ENCODE data around the gene DMD. TPM values are rescaled to one million over a fixed set of nuclear protein-coding genes. Genes with fewer than 3 reads are reported as not detected.

Gene DMD
- polyA plus RNA-seq, 1 donor from 2014 or later, result 21.6 TPM

- Histone ChIP-seq H3K4me3 (ENCODE audit: low read length) (no peak overlapping the region), H3K9ac (ENCODE audit: low read length) (no peak overlapping the region), H3K9me3 (ENCODE audit: low read length) (no peaks in the 10 kb centered on the region), H4K20me1 (ENCODE audit: insufficient read depth) (no peaks in the 10 kb centered on the region), H2AFZ (ENCODE audit: low read depth, low read length) (no peak overlapping the region), H3K36me3 (ENCODE audit: insufficient read depth, low read length) (no peaks in the 10 kb centered on the region), H3F3A (ENCODE audit: insufficient read depth, low read length, poor library complexity, severe bottlenecking) (no peaks in the 10 kb centered on the region), H3K4me2 (ENCODE audit: low read length) (no peak overlapping the region), H3K27ac (ENCODE audit: low read length) (no peak overlapping the region), H3K79me2 (replicated peaks; ENCODE audit: insufficient read depth, low read length) (no peaks in the 10 kb centered on the region), H3K27me3 (ENCODE audit: insufficient read depth, low read depth, low read length) (no peaks in the 10 kb centered on the region), H3K9me2 (ENCODE audit: insufficient read depth, low read length) (no peaks in the 10 kb centered on the region)
- no peak for TF ChIP-seq TAF1 (IDR thresholded peaks at IDR 0.05; ENCODE audit: low read depth)
- TF ChIP-seq MXI1 (conservative IDR thresholded peaks at IDR 0.05; ENCODE audit: poor library complexity, severe bottlenecking), result no peak
- TF ChIP-seq EP300 (conservative IDR thresholded peaks at IDR 0.05; ENCODE audit: poor library complexity, severe bottlenecking), result no peak
- TF ChIP-seq SMC3 (conservative IDR thresholded peaks at IDR 0.05; ENCODE audit: poor library complexity), result no peak
- no peak for TF ChIP-seq CTCF (IDR thresholded peaks at IDR 0.05; ENCODE audit: poor library complexity, severe bottlenecking)
- no peak for TF ChIP-seq RAD21 (conservative IDR thresholded peaks at IDR 0.05)
- no peak for TF ChIP-seq REST (IDR thresholded peaks at IDR 0.05; ENCODE audit: borderline replicate concordance)
- TF ChIP-seq EZH2 (IDR thresholded peaks at IDR 0.05; ENCODE audit: borderline replicate concordance, insufficient read depth, low read length, poor library complexity, severe bottlenecking), result no peak
- TF ChIP-seq POLR2AphosphoS5 (IDR thresholded peaks at IDR 0.05), result no peak
Measured at GRCh38 chrX:32798990-32799389, 412.4 kb downstream of the DMD start.

- no peaks in the 10 kb centered on the region for H3K27me3 ChIP-seq (ENCODE audit: insufficient read depth, low read depth, low read length)
- no peak overlapping the region for H3K9ac ChIP-seq (ENCODE audit: low read length)
- no peaks in the 10 kb centered on the region for H3K79me2 ChIP-seq (replicated peaks; ENCODE audit: insufficient read depth, low read length)
- no peaks in the 10 kb centered on the region for H3F3A ChIP-seq (ENCODE audit: insufficient read depth, low read length, poor library complexity, severe bottlenecking)
- H3K27ac ChIP-seq (ENCODE audit: low read length), result no peak overlapping the region
- no peak overlapping the region for H2AFZ ChIP-seq (ENCODE audit: low read depth, low read length)
- H3K9me3 ChIP-seq (ENCODE audit: low read length), result no peaks in the 10 kb centered on the region
- H3K4me3 ChIP-seq (ENCODE audit: low read length), result no peak overlapping the region
- TF ChIP-seq TAF1 (IDR thresholded peaks at IDR 0.05; ENCODE audit: low read depth), result no peak
- TF ChIP-seq CTCF (IDR thresholded peaks at IDR 0.05; ENCODE audit: poor library complexity, severe bottlenecking), result no peak
- TF ChIP-seq SMC3 (conservative IDR thresholded peaks at IDR 0.05; ENCODE audit: poor library complexity), result no peak
- no peak for TF ChIP-seq MXI1 (conservative IDR thresholded peaks at IDR 0.05; ENCODE audit: poor library complexity, severe bottlenecking)
- TF ChIP-seq POLR2AphosphoS5 (IDR thresholded peaks at IDR 0.05), result no peak
- TF ChIP-seq EP300 (conservative IDR thresholded peaks at IDR 0.05; ENCODE audit: poor library complexity, severe bottlenecking), result no peak
- TF ChIP-seq REST (IDR thresholded peaks at IDR 0.05; ENCODE audit: borderline replicate concordance), result no peak
- TF ChIP-seq EZH2 (IDR thresholded peaks at IDR 0.05; ENCODE audit: borderline replicate concordance, insufficient read depth, low read length, poor library complexity, severe bottlenecking), result no peak
- TF ChIP-seq RAD21 (conservative IDR thresholded peaks at IDR 0.05), result no peak
- H3K4me2 ChIP-seq (ENCODE audit: low read length), result no peak overlapping the region
- H3K36me3 ChIP-seq (ENCODE audit: insufficient read depth, low read length), result no peaks in the 10 kb centered on the region
- no peaks in the 10 kb centered on the region for H4K20me1 ChIP-seq (ENCODE audit: insufficient read depth)
- no peaks in the 10 kb centered on the region for H3K9me2 ChIP-seq (ENCODE audit: insufficient read depth, low read length)
Measured at GRCh38 chrX:32788936-32789335, 422.4 kb downstream of the DMD start.
